ENCODE measurements around the gene WDR82.
A peak's percentile ranks its signal among the peaks of the same experiment; 100 is the strongest.

WDR82 gene, protein sequence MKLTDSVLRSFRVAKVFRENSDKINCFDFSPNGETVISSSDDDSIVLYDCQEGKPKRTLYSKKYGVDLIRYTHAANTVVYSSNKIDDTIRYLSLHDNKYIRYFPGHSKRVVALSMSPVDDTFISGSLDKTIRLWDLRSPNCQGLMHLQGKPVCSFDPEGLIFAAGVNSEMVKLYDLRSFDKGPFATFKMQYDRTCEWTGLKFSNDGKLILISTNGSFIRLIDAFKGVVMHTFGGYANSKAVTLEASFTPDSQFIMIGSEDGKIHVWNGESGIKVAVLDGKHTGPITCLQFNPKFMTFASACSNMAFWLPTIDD

DNA sequence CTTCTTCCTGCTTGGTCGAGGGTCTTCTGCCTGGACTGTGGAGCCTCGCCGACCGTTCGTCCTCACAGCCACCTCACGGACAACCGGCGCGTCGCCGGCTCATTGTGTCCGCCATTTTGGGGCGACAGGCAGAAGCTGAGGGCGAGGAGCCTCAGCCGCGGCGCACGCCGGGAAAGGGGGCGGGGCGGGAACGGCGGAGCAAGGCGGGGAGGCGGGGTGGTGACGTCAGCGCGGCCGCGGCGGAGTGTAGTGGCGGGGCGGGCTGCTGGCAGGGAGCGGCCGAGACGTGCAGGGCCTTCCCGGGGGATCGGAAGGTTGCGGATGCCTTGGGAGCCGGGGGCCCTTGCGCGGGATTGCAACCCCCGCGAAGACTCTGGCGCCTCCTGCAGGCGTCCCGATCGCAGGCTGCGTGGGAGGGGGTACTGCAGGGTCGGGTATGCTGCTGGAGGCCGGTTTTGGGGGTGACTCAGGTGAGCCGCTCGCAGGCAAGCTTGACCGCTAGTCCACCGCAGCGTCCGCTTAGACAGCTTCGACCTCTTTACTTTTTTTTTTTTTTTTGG lies at the start of gene WDR82:
TSS of gene WDR82 (minus strand) at position 140 of the 560 bp plus-strand sequence. CDS start 288 bp downstream, outside the sequence.
- DNase-seq (ENCODE audit: low read depth in 2 of 2): peak; percentile 97 to 99

DNA sequence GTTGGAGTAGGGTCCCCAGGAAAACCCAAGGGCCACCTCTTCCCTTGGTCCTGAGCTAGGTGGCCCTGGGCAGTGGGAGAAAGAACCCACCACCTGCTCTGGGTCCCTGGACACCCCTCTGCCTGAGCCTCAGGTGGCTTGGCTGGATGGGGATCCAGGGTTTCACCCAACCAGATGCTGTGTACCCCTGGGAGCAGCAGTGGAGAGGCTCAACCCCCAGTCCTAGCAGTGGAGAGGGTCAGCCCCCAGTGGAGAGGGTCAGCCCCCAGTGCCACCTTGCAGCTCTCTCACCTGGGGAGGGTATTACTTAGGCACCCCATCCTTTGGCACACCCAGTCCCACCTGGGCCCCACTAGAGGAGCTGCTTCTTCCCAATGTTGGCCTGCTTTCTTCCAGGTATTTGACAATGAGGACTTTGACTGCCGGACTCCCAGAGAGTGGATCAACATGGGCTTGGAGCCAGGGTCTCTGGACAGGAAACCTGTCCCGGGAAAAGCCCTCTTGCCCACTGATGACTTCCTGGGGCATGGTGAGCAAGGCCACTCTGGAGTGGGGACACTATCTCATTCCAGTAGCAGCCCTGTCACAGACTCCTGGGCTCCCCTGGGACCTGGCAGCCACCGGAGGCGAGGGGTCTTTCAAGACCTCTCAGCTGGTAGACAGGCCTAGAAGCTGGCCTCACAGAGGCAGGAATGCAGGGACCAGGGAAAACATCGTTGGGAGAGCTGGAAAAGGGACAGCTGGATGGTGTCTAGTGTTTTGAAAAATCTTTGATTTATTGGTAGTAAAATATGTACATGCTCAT lies 49.2 kb upstream of the WDR82 start:
- DNase-seq (ENCODE audit: low read depth in 2 of 2): no peak

GRCh38 chr3:52326976-52327375 lies 48.5 kb upstream of the WDR82 start:
- DNase-seq (ENCODE audit: low read depth in 2 of 2): no peak

DNA sequence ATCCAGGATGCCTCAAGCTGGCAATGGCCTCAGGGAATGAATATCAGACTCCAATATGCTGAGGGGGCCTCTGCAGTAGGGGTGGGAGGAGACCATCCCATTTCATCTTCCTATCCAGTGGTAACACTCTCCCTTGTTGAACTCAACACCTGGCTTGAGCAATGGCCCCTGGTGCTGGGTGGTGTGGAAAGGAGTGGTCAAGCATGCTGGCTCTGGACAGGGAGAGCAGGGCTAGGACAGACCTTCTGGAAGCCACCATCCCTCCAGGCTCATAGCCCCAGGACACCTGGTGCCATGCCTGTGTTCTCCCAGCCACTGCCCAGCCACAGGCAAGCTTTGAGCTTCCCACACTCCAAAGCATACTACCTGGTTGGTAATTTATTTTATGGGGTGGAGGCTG lies 47.2 kb upstream of the WDR82 start:
- DNase-seq (ENCODE audit: low read depth in 2 of 2): no peak

GRCh38 chr3:52324676-52325075 lies 46.2 kb upstream of the WDR82 start:
- no peak for DNase-seq (ENCODE audit: low read depth in 2 of 2)

DNA sequence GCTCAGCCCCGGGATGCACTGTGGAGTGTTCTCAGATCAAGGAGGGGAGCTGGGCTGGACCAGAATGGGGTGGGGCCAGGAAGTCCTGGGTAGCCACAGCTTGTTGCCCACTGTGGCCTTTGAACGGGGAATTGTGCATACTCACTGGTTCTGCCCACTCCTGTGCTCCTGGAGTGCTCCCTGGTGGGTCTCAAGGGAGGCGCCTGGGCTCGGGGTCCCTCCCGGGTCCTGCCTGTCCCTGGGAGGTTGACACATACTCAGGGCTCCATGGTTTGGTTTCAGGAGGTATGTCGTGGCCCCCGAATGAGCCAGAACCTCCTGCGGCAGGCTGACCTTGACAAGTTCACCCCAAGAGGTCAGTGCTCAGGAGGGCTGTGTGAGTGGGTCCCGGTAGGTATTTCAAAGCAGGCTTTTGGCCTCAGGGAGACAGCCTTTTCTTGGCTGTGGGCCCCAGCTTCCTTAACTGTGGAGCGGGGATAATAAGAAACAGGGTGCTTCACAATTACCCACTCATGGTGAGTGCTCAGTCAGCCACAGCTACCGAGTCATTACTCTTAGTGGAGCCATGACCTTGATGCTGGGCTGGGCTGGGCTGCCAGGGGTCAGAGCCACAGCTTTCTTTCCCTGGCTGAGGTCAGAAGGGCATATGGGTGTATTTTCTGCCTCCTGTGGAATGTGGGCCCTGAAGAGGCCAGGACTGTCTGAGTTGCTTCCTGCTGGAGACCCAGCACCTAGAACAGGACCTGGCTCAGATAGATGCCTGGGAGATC lies 45.3 kb upstream of the WDR82 start:
- DNase-seq (ENCODE audit: low read depth in 2 of 2): no peak

- DNase-seq (ENCODE audit: low read depth in 2 of 2): no peak
Observed at GRCh38 chr3:52322466-52322865, 44.0 kb upstream of the WDR82 start.

- no peak for DNase-seq (ENCODE audit: low read depth in 2 of 2)
Observed at GRCh38 chr3:52321481-52321880, 43.0 kb upstream of the WDR82 start.

DNA sequence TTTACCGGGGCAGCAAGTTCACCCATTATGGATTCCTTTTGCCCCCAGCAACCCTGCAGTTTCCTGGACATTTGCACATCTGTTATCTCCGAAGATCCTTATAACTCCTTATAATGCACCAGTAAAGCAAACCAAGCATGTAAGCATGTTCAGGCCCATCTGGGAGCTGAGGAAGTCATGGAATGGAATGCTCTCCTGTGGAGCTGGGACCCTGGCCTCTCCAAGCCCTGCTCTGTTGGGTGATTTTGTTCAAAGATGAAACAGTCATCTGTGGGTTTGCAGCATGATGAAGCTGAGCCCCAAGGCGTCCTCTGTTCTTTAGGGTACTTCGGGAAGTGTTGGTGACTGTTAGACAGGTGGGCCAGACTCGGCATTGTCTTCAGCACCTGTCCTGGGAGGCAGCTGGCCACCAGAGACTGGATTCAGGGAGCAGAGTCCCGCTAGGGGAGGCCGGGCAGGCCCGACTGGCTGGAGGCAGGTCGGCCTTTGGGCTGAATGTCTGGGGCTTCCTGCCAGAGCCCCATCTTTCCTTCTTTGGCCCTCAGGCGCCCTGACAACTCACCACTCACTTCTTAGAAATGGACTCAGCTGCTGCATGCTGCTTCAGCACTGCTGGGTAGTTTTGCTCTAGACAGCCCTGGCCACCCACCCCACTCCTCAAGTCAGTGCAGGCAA lies 41.6 kb upstream of the WDR82 start:
- no peak for DNase-seq (ENCODE audit: low read depth in 2 of 2)

- DNase-seq (ENCODE audit: low read depth in 2 of 2): no peak
Observed at GRCh38 chr3:52318186-52318816, 39.9 kb upstream of the WDR82 start.

DNA sequence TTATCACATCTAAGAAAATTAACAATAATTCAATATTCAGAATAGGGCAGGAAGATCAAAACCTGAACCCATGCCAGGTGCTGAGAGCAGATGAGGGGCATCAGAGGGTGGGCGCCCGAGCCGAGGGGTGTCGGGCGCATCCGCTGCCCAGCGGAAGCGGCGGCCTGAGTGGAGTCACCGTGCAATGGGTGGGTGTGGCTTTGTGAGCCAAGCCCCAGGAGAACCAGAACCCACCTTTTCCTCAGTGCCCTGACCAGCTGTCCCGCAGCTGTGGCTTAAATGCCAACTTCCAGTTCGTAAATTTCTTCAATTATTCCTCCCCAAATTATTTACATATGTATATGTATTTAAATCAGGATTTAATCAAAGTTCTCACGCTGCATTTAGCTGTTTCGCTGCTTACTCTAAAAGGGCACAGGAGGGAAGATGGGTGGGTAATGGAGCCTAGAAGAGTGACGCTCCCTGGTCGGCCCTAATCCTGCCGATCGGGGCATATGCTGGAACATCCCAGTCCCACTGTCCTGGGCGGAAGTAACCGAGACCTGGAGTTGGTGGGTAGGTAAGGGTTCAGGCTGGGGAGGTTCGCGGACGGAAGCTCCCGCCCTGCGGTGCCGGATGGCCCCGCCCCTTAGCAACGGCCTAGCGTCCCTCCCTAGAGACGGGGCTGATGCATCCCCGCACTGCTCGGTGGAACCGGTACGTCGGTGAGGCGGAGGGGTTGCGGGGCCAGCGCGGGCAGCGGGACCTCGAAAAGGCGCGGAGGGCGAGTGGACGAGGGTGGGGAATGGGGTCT lies 39.0 kb upstream of the WDR82 start:
- peak; percentile 55 to 64 for DNase-seq (ENCODE audit: low read depth in 2 of 2)

DNA sequence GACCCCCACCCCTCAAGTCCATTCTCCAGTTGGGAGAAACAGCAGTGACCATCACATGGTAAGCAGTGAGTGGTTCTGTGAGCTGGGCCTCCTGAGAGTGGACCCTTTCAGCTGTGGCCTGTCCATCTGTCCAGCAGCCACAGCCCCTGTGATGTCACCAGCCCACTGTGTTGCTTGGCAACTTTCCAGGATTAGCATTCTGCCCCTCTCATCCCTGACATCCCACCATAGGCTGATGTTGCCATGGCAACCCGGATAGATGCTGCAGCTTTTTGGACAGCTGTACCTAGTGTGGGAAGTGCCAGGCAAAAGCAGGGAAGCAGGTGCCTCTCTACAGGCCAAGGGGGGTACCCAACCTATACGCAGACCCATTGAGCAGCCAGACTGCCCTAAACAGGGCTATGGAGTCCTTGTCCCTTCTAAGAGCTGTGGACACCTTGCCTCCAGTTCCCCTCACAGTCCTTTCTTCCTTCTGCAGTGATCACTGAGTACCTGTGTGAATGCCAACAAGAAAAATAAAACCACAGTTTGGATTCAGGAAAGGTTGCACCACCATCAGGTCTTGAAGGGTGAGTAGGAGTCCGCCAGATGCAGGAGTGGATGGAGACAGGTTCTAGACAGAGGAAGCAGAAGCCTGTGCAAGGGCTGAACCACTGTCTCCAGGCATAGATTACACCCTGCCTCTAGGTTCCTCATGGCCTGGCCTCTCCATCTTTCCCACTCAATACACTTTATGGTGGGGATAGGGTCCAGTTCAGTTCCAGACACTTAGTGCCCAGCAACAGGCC lies 37.7 kb upstream of the WDR82 start, which contains the start of gene DNAH1:
TSS of gene DNAH1 (plus strand) at position 343 of the 788 bp plus-strand sequence. CDS start 6,124 bp downstream, outside the sequence.
- DNase-seq (ENCODE audit: low read depth in 2 of 2): no peak

DNA sequence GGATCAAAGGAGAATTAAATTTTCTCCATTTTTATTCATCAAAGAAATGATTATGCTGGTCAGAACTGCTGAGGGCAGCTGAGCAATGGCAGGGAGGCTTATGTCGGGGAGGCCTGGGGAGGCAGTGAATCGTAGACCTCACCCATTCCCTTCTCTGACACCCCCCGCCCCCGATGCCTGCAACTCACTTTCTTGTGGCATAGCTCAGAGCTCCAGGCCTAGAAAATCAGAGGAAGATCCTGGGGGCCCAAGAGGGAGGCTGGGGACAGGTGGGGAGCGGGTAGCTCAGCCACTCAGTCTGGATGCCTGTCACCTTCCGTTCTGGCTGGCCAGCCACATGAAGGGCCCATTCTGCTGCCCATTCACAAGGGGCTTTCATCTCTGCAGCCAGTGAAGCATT lies 36.6 kb upstream of the WDR82 start:
- no peak for DNase-seq (ENCODE audit: low read depth in 2 of 2)

DNA sequence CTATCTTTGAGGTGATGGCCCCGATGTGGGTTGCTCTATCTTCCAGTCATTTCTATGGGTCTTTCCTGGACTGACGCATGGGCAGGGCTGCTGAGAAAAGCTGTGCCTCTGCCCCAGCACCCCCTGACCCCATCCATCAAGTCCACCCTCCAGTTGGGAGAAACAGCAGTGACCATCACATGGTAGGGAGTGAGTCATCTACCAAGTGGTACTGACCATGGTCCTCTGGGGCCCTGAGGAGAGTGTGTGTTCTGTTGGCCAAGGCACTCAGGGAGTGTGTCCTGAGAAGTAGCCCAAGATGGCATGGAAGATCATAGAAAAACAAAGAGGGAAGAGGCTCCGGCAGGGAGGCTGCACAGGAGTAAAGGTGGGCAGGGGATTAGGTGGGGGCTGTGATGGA lies 36.0 kb upstream of the WDR82 start:
- no peak for DNase-seq (ENCODE audit: low read depth in 2 of 2)

- DNase-seq (ENCODE audit: low read depth in 2 of 2): no peak
Observed at GRCh38 chr3:52313774-52314188, 35.3 kb upstream of the WDR82 start.

GRCh38 chr3:52313188-52313773 lies 34.8 kb upstream of the WDR82 start:
- DNase-seq (ENCODE audit: low read depth in 2 of 2): no peak

DNA sequence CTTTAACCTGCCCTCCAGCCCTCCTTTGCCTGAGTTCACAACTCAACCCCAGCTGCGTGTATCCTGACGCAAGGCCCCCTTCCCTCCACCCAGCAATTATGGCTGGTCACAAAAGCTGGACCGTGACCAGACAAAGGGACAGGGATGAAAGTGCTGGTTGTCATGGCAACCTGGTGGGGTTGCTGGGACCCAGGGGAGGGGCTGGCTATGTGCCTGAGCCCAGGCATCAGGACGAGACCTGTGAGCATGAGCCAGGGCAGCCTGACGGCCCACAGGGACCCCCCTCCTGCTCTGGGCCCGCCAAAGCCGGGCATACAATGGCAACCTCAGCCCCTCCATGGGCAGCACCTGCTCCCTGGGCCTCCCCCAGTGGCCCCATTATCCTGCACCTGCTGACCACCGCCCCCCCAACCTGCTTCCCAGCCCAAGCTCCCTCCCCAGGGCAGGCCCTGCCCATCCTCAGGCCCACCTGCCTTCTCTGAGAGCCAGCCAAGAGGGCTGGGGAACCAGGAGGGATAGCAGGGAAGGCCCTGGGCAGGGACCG lies 33.2 kb upstream of the WDR82 start:
- no peak for DNase-seq (ENCODE audit: low read depth in 2 of 2)

GRCh38 chr3:52310861-52311575 lies 32.6 kb upstream of the WDR82 start:
- DNase-seq (ENCODE audit: low read depth in 2 of 2): peak; percentile 48 to 49

Data from stimulated activated CD8-positive, alpha-beta memory T cell treated with anti-CD3 and anti-CD28 coated beads, Interleukin-2, amount 100 ng/mL, for 48 hours (primary cell).